ENCODE data around the gene KRTAP5-7. TPM values are rescaled to one million over a fixed set of nuclear protein-coding genes. Genes with fewer than 3 reads are reported as not detected.

Gene KRTAP5-7
- total and polyA plus RNA-seq, 2 of the 8 experiments (the other 6 are each of a cell fraction or from before 2014, with no cell fraction given) = not detected

DNA sequence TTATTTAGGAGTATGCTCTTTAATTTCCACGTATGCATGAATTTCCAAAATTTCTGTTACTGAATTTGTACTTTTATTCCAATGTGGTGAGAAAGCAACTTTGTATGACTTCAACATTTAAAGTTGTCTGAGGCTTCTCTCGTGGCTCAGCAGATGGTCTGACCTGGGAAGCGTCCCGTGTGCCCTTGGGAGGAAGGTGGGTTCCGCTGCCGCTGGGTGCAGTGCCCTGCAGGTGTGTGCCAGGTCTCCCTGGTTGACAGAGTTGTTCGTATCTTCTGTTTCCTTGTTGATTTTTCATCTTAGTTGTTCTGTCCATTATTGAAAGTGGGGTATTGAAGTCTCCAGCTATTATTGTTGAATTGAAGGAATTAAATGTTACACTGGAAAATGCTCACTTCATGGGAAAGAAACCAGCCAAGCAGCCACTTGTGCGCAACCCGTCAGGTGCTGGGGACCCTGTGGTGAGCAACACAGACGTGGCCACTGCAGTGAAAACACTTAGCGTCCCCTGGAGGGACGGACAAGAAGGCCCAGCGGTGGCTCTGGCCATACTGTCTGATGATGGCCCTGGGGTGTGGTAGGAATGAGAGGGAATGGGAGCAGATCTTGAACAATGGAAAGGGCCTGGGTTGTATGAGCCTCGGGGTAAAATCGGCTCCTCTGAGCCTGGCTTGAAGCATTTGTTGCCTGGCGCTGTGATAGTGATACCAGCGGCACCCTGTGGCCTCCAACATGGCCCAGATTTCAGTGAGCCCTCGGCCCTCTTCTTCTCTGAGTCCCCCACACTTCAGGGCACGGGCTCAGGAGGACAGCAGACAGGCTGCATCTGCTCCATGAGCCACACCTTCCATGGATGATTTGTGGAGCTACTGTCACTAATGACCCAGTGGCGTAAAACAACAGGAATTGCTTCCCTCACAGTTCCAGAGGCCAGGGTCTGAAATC lies 31.5 kb upstream of the KRTAP5-7 start:
- H2BK12ac ChIP-seq (ENCODE audit: low read depth, low read length) = no peak overlapping the region
- no peak overlapping the region for H2BK20ac ChIP-seq (ENCODE audit: low read length)
- no peak overlapping the region for H2AFZ ChIP-seq (ENCODE audit: low read length)
- FAIRE-seq = no peak
- no peak overlapping the region for H3K9ac ChIP-seq (replicated peaks in 1 of 4; ENCODE audit: extremely low read depth in 1 of 4, low read depth in 3 of 4, low read length in 3 of 4)
- peaks cover 3 to 20% (median 9%) of the 10 kb centered on the region in 4 experiments; a peak in 5 of 8 replicates for H3K36me3 ChIP-seq (ENCODE audit: control insufficient read depth in 2 of 4, insufficient read depth in 4 of 4, low read length in 3 of 4)
- ChIA-PET POLR2A (ENCODE audit: partially characterized antibody) (no interaction called here), CTCF (ENCODE audit: partially characterized antibody) (interaction anchor here (1.1 kb wide), 1 partner anchor 9 kb away, joined by 3 read pairs; no protein-coding TSS in a partner anchor)
- TF ChIP-seq TBP (IDR thresholded peaks at IDR 0.05; ENCODE audit: low read depth, low read length) = no peak
- H3K79me2 ChIP-seq (ENCODE audit: control insufficient read depth in 1 of 2, insufficient read depth in 2 of 2, low read length in 2 of 2) = no peaks in the 10 kb centered on the region
- no peak overlapping the region for H3K14ac ChIP-seq (ENCODE audit: insufficient read length)
- H2BK5ac ChIP-seq (ENCODE audit: low read depth, low read length) = no peak overlapping the region
- no peak overlapping the region for H4K8ac ChIP-seq (ENCODE audit: extremely low read depth, insufficient read depth, low read length)
- peaks cover 0 to 5% of the 10 kb centered on the region in 2 experiments for H4K20me1 ChIP-seq (replicated peaks in 1 of 2; ENCODE audit: control insufficient read depth in 1 of 2, insufficient read depth in 2 of 2, low read length in 2 of 2)
- no peaks in the 10 kb centered on the region for H3K23me2 ChIP-seq (ENCODE audit: low read depth, low read length)
- H3K27ac ChIP-seq (ENCODE audit: low read depth, low read length) = no peak overlapping the region
- H3K27me3 ChIP-seq (replicated peaks in 1 of 4; ENCODE audit: control insufficient read depth in 3 of 4, extremely low read depth in 1 of 4, insufficient read depth in 3 of 4, low read length in 3 of 4) = no peaks in the 10 kb centered on the region
- H2BK15ac ChIP-seq (ENCODE audit: low read length) = no peak overlapping the region
- H3K79me1 ChIP-seq (ENCODE audit: low read depth, low read length) = no peaks in the 10 kb centered on the region
- H4K5ac ChIP-seq (ENCODE audit: insufficient read length, low read depth, low read length) = no peak overlapping the region
- H3K56ac ChIP-seq (replicated peaks; ENCODE audit: insufficient read length, low read depth, low read length) = no peak overlapping the region
- H3K9me3 ChIP-seq (ENCODE audit: insufficient read depth in 2 of 2, low read depth in 1 of 2, low read length in 1 of 2) = no peaks in the 10 kb centered on the region
- no peak overlapping the region for H4K91ac ChIP-seq (replicated peaks; ENCODE audit: insufficient read length, low read length)
- DNase-seq (ENCODE audit: low read depth in 1 of 2, low spot score in 2 of 2) = peak in 1 of 2 experiments; percentile 24
- no peak overlapping the region for H3K23ac ChIP-seq (ENCODE audit: insufficient read length)
- H2AK5ac ChIP-seq (ENCODE audit: low read depth, low read length) = no peak overlapping the region
- H3K4me2 ChIP-seq (ENCODE audit: insufficient read depth in 1 of 2, low read depth in 2 of 2, low read length in 2 of 2) = no peak overlapping the region
- no peak overlapping the region for H3K4me3 ChIP-seq (ENCODE audit: extremely low read depth in 1 of 4, insufficient read depth in 2 of 4, low read depth in 3 of 4, low read length in 4 of 4)
- H2BK120ac ChIP-seq (replicated peaks; ENCODE audit: low read depth, low read length) = no peak overlapping the region
- H3K4ac ChIP-seq (replicated peaks; ENCODE audit: insufficient read length, low read depth, low read length) = no peak overlapping the region
- no peaks in the 10 kb centered on the region for H3K4me1 ChIP-seq (replicated peaks in 1 of 4; ENCODE audit: control insufficient read depth in 3 of 4, insufficient read depth in 4 of 4, low read length in 3 of 4)
- no peak overlapping the region for H3K18ac ChIP-seq (ENCODE audit: extremely low read depth, low read length)
- WGBS, 2 experiments (ENCODE audit: extremely low coverage in 1 of 2, insufficient coverage in 1 of 2, insufficient read length in 1 of 2, insufficient replicate concordance in 2 of 2, low coverage in 1 of 2, low lambda C conversion rate in 2 of 2, missing lambda C conversion rate in 1 of 2) = 91% methylated on average over 19 of the region's 20 CpGs; no CpG with 5 or more reads in 1 of the 2 experiments
